HUES64 (cell line): ENCODE data around the gene PSD2.
A peak's percentile ranks its signal among the peaks of the same experiment; 100 is the strongest.

ENCODE experiments used
- H3K27ac ChIP-seq: 2 replicates; pipeline ENCODE4 v1.7.0; 2013; ENCODE audit warnings: low read depth, low read length, inconsistent platforms
- H3K27me3 ChIP-seq: 2 replicates; pipeline ENCODE4 v1.6.1; 2013; ENCODE audit warnings: mild to moderate bottlenecking, low read length; ENCODE audit not compliant: insufficient read depth
- H3K36me3 ChIP-seq: 2 replicates; pipeline ENCODE4 v1.6.1; 2013; ENCODE audit warnings: mild to moderate bottlenecking, low read length; ENCODE audit not compliant: insufficient read depth
- H3K4me1 ChIP-seq: 2 replicates; pipeline ENCODE4 v1.6.1; 2013; ENCODE audit warnings: mild to moderate bottlenecking, low read length, moderate library complexity; ENCODE audit not compliant: insufficient read depth
- H3K4me3 ChIP-seq: 2 replicates; pipeline ENCODE4 v1.5.1; 2013; ENCODE audit warnings: mild to moderate bottlenecking, low read length, moderate library complexity
- H3K9ac ChIP-seq: 2 replicates; pipeline ENCODE4 v1.6.1; 2013; ENCODE audit warnings: mild to moderate bottlenecking, low read depth, low read length
- H3K9me3 ChIP-seq: 2 replicates; pipeline ENCODE4 v1.6.1; 2013; ENCODE audit warnings: low read depth, low read length; ENCODE audit not compliant: insufficient read depth
- WGBS: fragments of 150-250, 120-280 bp; methylation state at CpG from one replicate; pipeline ENCODE4 v1.1.7; 2013; ENCODE audit warnings: missing lambda C conversion rate; 5-methylcytosine and 5-hydroxymethylcytosine counted together

Gene PSD2

DNA sequence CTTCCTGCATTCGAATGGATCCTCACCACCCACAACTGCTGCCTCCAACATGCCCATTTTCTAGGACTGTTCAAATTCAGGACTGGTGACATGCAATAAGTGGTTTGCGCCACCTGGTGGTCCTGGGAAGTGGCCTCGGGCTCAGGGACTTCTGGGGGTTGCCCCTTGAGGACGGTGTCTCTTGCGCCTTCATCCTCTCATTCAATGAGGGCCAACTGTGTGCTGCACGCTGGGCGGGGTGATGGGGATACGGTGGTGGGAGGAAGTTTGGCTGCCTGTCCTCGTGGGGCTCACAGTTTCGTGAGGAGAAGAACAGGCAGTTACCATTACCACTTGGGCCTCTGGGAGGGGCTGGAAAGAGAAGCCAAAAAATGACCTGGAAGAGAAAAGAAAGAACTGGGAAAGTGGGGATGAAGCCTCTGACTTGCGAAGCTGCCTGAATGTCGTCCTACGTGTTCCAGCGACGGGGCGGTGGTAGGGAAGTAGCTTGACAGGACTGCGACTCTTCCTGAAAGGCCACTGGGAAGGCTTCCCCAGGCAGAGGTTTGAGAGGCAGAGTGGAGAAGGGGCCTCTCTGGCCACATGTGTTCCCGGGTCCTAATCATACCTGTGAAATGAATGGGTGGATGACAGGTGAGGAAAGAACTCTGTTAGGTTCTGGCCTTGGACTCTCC, 49.0 kb downstream of the PSD2 start:
- Histone ChIP-seq H3K4me1 (no peaks in the 10 kb centered on the region), H3K9me3 (no peaks in the 10 kb centered on the region), H3K4me3 (no peak overlapping the region), H3K27me3 (peaks cover 57% of the 10 kb centered on the region), H3K9ac (no peak overlapping the region), H3K27ac (no peak overlapping the region), H3K36me3 (no peaks in the 10 kb centered on the region)
- 37% methylated on average over 18 of the region's 18 CpGs for WGBS

- no peak overlapping the region for H3K27ac ChIP-seq
- 84% methylated on average over 18 of the region's 18 CpGs for WGBS
- peaks cover 67% of the 10 kb centered on the region for H3K27me3 ChIP-seq
- no peak overlapping the region for H3K9ac ChIP-seq
- no peaks in the 10 kb centered on the region for H3K36me3 ChIP-seq
- no peak overlapping the region for H3K4me3 ChIP-seq
- no peaks in the 10 kb centered on the region for H3K9me3 ChIP-seq
- no peaks in the 10 kb centered on the region for H3K4me1 ChIP-seq
These were observed 50.5 kb downstream of the PSD2 start for GRCh38 chr5:139845846-139846681.

DNA sequence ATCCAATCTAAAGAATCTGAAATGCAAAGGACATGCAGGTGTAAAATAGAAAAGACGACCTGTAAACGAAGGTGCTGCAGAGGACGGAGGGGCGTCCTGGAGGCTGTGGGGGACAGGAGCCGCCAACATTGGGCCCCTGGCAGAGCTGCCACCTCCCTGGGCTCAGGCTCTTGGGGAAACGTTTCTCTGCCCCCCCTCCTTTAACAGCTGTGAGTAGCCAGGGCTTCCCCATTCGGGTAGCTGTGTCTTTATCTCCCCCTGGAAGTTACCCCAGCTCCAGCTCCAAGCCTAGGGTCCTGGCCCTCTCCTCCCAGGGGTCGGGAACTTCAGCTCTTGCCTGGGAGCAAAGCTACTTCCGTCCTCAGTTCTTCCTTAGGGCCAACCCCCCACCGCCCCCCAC, 51.5 kb downstream of the PSD2 start:
- Histone ChIP-seq H3K9ac (no peak overlapping the region), H3K9me3 (no peaks in the 10 kb centered on the region), H3K27me3 (peaks cover 67% of the 10 kb centered on the region), H3K27ac (no peak overlapping the region), H3K4me3 (no peak overlapping the region), H3K4me1 (no peaks in the 10 kb centered on the region), H3K36me3 (no peaks in the 10 kb centered on the region)
- 52% methylated on average over 9 of the region's 10 CpGs for WGBS

DNA sequence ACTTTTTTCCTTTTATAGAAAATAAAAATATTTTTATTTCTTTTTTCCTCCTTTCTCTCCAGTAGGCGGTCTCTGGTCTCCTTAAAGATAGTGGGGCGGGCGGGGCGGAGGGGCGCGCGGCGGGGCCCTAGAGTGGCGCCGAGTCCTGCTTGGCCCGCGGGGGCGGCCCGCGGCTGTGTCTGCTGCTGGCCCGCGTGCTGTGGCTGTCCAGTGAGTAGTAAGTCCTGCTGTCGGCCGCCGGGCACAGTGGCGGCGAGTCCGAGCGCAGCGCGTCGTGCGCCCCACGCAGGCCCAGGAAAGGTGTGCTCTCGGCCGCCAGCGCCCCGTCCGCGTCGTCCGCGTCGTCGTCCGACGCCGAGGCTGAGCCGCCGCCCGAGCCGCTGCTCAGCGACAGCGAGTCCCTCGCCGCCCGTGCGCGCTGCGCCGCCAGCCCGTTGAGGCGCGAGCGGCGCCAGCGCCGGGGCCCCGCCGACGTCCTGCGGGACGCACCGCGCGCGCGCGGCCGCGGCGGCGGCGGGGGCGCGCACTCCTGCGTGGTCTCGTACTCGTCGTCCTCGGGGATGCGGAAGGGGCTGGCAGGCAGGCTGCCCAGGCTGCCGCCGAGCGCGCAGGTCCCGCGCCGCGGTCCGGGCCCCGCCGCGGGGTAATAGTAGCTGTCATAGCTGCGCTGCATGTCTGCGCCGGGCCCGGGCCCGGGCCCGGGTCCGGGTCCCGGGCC, 52.3 kb downstream of the PSD2 start:
- H3K27ac ChIP-seq = no peak overlapping the region
- H3K27me3 ChIP-seq = peaks cover 67% of the 10 kb centered on the region
- H3K4me3 ChIP-seq = peak overlapping the region; percentile 59
- H3K36me3 ChIP-seq = no peaks in the 10 kb centered on the region
- no peaks in the 10 kb centered on the region for H3K4me1 ChIP-seq
- H3K9ac ChIP-seq = no peak overlapping the region
- under 1% methylated on average over 107 of the region's 107 CpGs for WGBS
- no peaks in the 10 kb centered on the region for H3K9me3 ChIP-seq

DNA sequence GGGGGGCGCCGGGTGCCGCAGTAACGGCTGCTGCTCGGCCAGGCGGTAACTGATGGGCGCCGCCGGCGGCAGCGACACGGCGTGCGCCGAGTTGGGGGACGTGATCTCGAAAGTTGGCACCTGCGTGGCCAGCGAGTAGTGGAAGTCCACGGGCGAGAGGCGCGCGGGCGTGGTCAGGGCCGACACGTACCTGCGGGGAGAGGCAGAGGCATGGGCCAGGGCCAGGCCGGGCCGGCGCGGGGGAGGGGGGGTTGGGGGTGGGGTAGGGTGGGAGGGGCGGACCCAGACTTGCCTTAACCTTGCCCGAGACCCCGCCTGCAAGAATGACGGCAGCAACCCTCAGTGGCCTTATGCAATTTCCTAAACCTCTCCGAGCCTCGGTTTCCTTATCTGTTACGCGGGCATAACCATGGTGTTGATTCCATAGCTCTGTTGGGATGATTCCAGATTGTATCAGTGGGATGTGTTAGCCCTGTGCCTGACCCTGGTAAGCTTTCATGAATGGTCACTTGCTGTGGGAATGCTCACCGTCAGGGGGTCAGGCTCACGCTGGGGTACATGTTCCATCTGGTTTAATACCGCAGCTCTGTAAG, 53.0 kb downstream of the PSD2 start:
- peaks cover 65% of the 10 kb centered on the region for H3K27me3 ChIP-seq
- H3K9ac ChIP-seq = no peak overlapping the region
- H3K4me3 ChIP-seq = peak overlapping the region; percentile 59
- H3K9me3 ChIP-seq = no peaks in the 10 kb centered on the region
- H3K36me3 ChIP-seq = no peaks in the 10 kb centered on the region
- no peak overlapping the region for H3K27ac ChIP-seq
- WGBS = 14% methylated on average over 35 of the region's 43 CpGs
- no peaks in the 10 kb centered on the region for H3K4me1 ChIP-seq

DNA sequence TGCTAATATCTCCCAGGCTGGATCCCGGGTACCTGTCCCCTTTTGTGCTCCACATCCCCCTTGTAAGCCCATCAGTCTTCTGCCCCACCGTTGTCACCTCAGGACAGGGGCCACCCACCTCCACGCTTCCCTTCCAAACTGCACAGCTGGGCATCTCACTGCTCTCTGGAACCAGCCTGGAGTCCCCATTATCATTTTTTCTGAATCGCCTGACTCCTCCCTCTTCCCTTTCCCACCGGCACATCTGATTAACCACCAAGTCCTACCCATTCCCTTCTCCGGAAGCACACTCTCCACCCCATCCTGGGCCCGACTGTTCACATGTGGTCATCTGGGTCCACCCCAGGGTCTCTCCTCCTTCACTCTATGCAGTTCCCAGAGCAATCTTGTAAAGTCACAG, 53.9 kb downstream of the PSD2 start:
- Histone ChIP-seq H3K36me3 (no peaks in the 10 kb centered on the region), H3K27ac (no peak overlapping the region), H3K4me3 (no peak overlapping the region), H3K27me3 (peaks cover 60% of the 10 kb centered on the region), H3K9me3 (no peaks in the 10 kb centered on the region), H3K4me1 (no peaks in the 10 kb centered on the region), H3K9ac (no peak overlapping the region)
- 79% methylated on average over 7 of the region's 7 CpGs for WGBS

DNA sequence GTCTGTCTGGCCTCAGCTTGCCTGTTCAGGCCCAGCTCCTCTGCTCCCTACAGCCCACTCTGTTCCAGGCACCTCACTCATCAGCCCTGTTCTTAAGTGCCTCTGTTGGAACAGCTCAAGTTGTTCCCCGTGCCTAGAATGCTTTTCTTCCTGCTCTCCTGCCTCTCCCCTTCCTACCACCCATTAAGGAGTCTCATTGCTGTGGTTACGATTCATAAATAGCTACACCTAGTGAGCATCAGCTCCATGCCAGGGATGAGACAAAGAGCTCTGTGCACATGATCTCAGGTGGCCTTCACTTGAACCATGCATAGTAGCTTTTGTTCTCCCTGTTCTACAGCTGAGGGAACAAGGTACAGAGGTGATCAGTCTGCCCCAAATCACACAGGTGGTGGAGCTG, 54.3 kb downstream of the PSD2 start:
- Histone ChIP-seq H3K4me3 (no peak overlapping the region), H3K27me3 (peaks cover 56% of the 10 kb centered on the region), H3K9me3 (no peaks in the 10 kb centered on the region), H3K27ac (no peak overlapping the region), H3K4me1 (no peaks in the 10 kb centered on the region), H3K36me3 (no peaks in the 10 kb centered on the region), H3K9ac (no peak overlapping the region)
- 89% methylated on average over 2 of the region's 2 CpGs for WGBS

DNA sequence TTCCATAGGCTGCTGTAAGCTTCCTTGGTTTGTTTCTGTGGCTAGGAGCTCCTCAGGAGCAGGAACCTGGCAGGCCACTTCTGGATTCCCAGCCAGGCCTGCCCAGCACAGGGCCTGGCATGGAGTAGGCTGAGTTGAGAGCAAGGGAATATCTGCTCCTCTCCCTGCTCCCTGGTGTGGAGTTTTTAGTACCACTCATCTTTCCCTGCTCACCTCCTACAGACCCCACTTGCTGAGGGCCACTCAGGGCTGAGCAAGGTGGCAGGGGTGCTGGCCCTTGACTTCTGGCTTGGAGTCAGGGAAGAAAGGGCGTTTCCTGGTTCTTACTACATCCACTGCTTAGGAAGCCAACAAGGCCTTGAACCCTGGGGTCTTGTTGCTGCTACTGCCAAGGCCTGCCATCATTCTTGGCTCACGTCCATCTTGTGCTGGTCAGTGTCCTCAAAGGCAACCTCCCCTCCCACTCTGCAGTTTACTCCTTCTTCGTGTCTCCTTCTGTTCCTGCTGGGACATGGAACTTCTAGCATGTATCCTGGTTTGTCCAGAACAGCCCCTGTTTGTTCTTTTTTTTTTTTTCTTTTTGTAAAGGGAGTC, 54.9 kb downstream of the PSD2 start:
- no peaks in the 10 kb centered on the region for H3K36me3 ChIP-seq
- H3K27me3 ChIP-seq = peaks cover 50% of the 10 kb centered on the region
- WGBS = 90% methylated on average over 3 of the region's 3 CpGs
- H3K9me3 ChIP-seq = no peaks in the 10 kb centered on the region
- no peaks in the 10 kb centered on the region for H3K4me1 ChIP-seq
- no peak overlapping the region for H3K4me3 ChIP-seq
- no peak overlapping the region for H3K27ac ChIP-seq
- H3K9ac ChIP-seq = no peak overlapping the region

DNA sequence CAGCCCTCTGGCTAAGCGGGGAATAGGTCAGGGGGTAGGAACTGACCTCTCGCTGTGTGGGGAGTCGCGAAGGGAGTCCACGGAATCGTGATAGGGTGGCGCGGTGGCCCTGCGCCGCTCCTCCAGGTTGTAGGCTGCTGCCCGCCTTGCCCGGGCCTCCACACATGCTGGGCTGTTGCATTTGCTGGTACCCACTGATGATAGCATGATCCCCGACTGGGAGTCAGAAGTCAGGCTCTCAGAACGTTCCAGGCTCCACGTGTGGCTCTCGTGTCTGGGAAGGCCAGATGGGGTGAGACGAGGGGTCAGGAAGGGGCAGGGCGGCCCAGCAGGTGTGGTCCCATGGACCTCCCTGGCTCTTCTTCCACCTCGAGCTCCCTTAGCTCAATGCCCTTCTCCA, 56.0 kb downstream of the PSD2 start:
- Histone ChIP-seq H3K27ac (no peak overlapping the region), H3K9me3 (no peaks in the 10 kb centered on the region), H3K9ac (no peak overlapping the region), H3K4me1 (no peaks in the 10 kb centered on the region), H3K36me3 (no peaks in the 10 kb centered on the region), H3K27me3 (peaks cover 40% of the 10 kb centered on the region), H3K4me3 (no peak overlapping the region)
- WGBS = 93% methylated on average over 18 of the region's 19 CpGs

DNA sequence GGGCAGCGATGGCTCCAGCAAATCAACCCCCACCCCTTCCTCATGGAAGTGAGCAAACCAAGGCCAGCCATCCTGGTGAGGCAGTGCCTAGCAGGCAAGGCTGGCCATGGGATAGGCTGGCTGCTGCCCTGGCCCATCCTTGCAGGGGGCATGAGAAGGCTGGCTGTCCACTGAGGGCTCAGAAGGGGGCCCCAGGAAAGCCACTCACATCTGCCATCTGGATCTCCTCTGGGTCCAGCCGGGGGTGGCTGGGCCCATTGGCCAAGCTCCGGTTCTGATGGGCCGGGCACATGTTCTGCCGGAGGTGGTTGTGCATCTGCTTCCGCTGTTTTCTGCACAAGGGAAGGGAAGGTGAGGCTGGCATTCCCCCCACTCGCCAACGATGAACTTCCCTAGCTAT, 57.1 kb downstream of the PSD2 start:
- H3K9ac ChIP-seq = no peak overlapping the region
- H3K4me1 ChIP-seq = no peaks in the 10 kb centered on the region
- 95% methylated on average over 8 of the region's 8 CpGs for WGBS
- no peaks in the 10 kb centered on the region for H3K36me3 ChIP-seq
- no peaks in the 10 kb centered on the region for H3K9me3 ChIP-seq
- H3K27ac ChIP-seq = no peak overlapping the region
- no peak overlapping the region for H3K4me3 ChIP-seq
- H3K27me3 ChIP-seq = peaks cover 28% of the 10 kb centered on the region
